ENCODE data around the gene GSTM1. TPM values are rescaled to one million over a fixed set of nuclear protein-coding genes. Genes with fewer than 3 reads are reported as not detected.

GSTM1 gene
- total RNA-seq, 1 experiment from 2014 or later = not detected

GRCh38 chr1:109726728-109727373 lies 39.2 kb downstream of the GSTM1 start:
- DNase-seq (ENCODE audit: low spot score) = no peak

- DNase-seq (ENCODE audit: low spot score) = no peak
Measured at GRCh38 chr1:109728870-109729269, 41.3 kb downstream of the GSTM1 start.

- no peak for DNase-seq (ENCODE audit: low spot score)
Measured at GRCh38 chr1:109730666-109731065, 43.0 kb downstream of the GSTM1 start.

- no peak for DNase-seq (ENCODE audit: low spot score)
Measured at GRCh38 chr1:109732390-109732881, 44.8 kb downstream of the GSTM1 start.

GRCh38 chr1:109733236-109733870 lies 45.7 kb downstream of the GSTM1 start:
- no peak for DNase-seq (ENCODE audit: low spot score)

- peak; percentile 56 for DNase-seq (ENCODE audit: low spot score)
Measured at GRCh38 chr1:109739738-109740614, 52.4 kb downstream of the GSTM1 start.

GRCh38 chr1:109740615-109741373 lies 53.2 kb downstream of the GSTM1 start, which contains the start of gene GSTM3:
TSS of gene GSTM3 (minus strand) at chr1:109741038. CDS start at chr1:109740287, 751 bp downstream.
- no peak for DNase-seq (ENCODE audit: low spot score)

Other genes starting within 250 kb of the GSTM1 start
- 0.27 and 0.54 TPM in 2 replicates for gene SYPL2, start 221.3 kb upstream of the GSTM1 start, total RNA-seq (2014; rRNA removed; shearing (Covaris generic))
- 1.0 and 1.9 TPM in 2 replicates for gene ATXN7L2, start 203.9 kb upstream of the GSTM1 start, total RNA-seq (2014; rRNA removed; shearing (Covaris generic))
- gene CYB561D1, start 193.7 kb upstream of the GSTM1 start, total RNA-seq (2014; rRNA removed; shearing (Covaris generic)) = 2.6 and 7.9 TPM in 2 replicates
- 0.72 and 1.5 TPM in 2 replicates for gene AMIGO1, start 178.1 kb upstream of the GSTM1 start, total RNA-seq (2014; rRNA removed; shearing (Covaris generic))
- gene GPR61, start 147.9 kb upstream of the GSTM1 start, total RNA-seq (2014; rRNA removed; shearing (Covaris generic)) = not detected in 2 replicates
- 9.0 and 9.8 TPM in 2 replicates for gene GNAI3, start 139.2 kb upstream of the GSTM1 start, total RNA-seq (2014; rRNA removed; shearing (Covaris generic))
- 0.46 TPM in 1 of 2 replicates, not detected in the other for gene GNAT2, start 68.2 kb upstream of the GSTM1 start, total RNA-seq (2014; rRNA removed; shearing (Covaris generic))
- 37.0 and 41.6 TPM in 2 replicates for gene AMPD2, start 68.0 kb upstream of the GSTM1 start, total RNA-seq (2014; rRNA removed; shearing (Covaris generic))
- 15.9 and 27.2 TPM in 2 replicates for gene GSTM4, start 31.7 kb upstream of the GSTM1 start, total RNA-seq (2014; rRNA removed; shearing (Covaris generic))
- 1.6 and 4.6 TPM in 2 replicates for gene GSTM2, start 19.8 kb upstream of the GSTM1 start, total RNA-seq (2014; rRNA removed; shearing (Covaris generic))
- gene GSTM5, start 24.4 kb downstream of the GSTM1 start, total RNA-seq (2014; rRNA removed; shearing (Covaris generic)) = not detected in 2 replicates
- gene GSTM3, start 53.2 kb downstream of the GSTM1 start, total RNA-seq (2014; rRNA removed; shearing (Covaris generic)) = 228 and 275 TPM in 2 replicates
- gene EPS8L3, start 76.1 kb downstream of the GSTM1 start, total RNA-seq (2014; rRNA removed; shearing (Covaris generic)) = not detected in 2 replicates
- gene CSF1, start 223.0 kb downstream of the GSTM1 start, total RNA-seq (2014; rRNA removed; shearing (Covaris generic)) = 15.8 and 18.9 TPM in 2 replicates

All from H4 (cell line).